ENCODE results near the gene TCEANC.
"Not testable (repeated sequence)": the region's sequence is repeated elsewhere in the genome, so short reads cannot be mapped to it uniquely, and the experiment has no call there.

TCEANC gene

DNA sequence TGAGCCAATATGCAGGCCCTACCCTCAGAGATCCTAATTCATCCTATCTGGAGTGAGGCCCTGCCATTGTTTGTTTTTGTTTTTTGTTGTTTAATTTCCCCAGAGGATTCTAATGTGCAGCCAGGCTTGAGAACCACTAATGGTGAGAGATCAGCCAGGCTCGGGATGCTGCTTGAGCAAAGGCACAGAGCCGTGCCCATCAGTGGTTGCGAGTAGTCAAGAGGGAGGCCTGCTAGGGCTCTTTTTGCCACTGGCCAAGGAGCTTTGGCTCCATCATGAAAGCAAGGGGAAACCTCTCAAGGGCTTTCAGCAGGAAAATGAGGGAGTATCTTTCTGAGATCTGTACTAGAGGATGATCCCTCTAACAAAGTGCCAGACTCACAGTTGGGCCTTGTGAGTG lies 2.7 kb downstream of the TCEANC start:
- in situ Hi-C loops (cut with HindIII; ENCODE audit: low sequenced_read_pairs): no loop called here

DNA sequence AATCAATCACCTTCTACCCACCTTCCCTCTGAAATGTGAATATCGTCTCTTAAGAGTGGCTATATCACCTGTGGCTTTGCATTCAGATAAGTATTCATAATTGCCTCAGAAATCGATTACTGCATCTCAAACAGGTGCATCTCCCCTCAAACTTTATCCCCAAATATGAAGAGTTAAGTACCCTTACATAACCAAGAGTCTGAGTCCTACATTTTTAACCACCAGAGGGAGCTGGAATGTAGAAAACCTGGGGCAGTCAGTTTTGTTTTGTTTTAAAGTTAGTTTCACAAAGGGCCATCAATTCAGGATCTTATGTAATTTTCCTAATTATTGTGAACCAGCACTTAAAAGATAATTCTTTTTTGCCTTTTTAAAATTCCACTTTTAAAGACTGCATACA lies 5.7 kb downstream of the TCEANC start:
- in situ Hi-C loops (cut with HindIII; ENCODE audit: low sequenced_read_pairs): no loop called here

DNA sequence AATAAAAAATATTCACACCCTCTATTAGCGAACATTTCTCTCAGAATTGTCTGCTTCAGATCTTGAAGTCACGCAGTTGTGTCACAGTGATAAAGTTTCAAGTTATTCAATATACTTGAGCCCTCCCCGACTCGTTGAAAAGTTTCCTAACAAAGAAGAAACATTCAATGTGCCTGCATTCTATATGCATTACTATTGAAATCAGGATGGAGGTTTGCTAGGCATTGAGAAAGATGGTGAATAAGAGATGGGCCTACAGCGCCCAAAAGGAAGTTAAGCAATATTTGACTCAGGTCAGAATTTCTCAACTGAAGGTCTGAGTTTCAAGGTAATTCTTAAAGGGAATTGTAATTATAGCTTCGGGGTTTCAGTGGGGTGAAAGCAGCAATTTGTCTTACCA lies 6.1 kb downstream of the TCEANC start:
- in situ Hi-C loops (cut with HindIII; ENCODE audit: low sequenced_read_pairs): no loop called here

DNA sequence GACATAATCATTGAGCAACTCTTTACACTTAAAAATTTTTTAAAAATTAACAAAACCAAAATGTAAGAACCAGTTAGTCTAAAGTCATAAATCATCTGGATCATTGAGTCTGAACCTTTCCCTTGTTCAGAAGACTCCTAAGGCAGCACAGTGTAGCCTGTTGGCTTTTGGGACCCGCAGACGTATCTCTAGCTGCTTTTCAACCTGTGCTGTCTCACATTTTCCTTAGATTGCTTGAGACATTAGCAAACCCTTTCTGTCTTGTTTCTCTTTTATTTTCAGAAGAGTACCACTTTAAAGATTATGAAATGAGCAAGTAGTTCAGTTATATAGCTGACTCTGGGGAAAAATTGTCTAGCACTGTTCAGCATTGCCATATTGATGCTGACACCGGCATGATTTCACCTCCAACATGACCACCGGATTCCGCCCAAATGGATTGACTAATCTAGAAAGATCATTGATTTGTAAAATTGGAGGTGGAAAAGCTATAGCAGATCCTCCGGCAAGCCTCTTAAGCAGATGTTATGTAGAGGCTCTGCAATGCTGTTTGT lies 8.9 kb downstream of the TCEANC start:
- in situ Hi-C loops (cut with HindIII; ENCODE audit: low sequenced_read_pairs): no loop called here

DNA sequence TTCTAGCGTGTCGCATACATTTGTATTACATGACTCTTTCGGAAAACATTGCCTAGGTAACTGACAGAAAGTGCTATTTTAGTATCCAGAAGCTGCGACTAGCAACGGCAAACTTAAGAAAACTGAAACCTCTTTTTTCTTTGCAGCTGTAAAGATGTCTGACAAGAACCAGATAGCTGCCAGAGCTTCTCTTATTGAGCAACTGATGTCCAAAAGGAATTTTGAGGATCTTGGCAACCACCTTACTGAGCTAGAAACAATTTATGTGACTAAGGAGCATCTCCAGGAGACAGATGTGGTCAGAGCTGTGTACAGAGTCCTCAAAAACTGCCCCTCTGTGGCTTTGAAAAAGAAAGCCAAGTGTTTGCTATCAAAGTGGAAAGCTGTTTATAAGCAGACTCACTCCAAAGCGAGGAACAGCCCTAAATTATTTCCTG lies 9.4 kb downstream of the TCEANC start:
- in situ Hi-C loops (cut with HindIII; ENCODE audit: low sequenced_read_pairs): no loop called here

DNA sequence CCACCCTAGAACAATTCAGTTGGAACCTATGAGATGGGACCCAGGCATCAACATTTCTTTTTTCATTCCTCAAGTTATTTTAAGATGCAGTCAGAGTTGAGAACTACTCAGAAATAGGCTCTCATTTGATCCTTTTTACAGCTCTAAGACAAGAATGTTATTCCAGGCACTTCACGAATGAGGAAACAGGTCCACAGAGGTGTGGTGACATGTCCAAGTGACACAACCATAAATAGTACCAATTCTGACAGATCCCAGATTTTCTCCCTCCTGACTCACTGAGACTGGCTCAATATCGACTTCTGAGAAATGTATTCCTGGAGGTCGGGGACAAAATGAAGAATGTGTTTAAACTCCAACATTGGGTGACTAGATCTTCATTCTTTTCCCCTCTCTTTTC lies 11.1 kb downstream of the TCEANC start:
- in situ Hi-C loops (cut with HindIII; ENCODE audit: low sequenced_read_pairs): no loop called here

DNA sequence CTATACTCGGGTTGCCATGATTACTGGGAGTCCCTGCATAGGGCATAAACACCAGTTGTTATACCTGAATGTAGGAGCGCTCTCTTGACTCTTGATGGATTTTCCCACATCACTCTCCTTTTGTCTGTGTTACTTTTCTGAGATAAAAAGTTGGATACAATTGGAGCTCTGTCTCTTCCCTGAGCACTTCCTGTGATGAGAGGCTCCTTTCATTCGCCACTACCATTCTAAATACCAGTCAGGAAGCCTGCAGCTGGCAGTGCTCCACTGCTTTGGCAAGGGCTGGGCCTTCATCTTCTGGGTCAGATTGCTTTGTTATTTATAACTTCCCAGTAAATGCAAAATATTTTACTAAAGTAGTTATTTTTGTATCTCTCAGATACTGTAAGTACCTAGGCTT lies 13.9 kb downstream of the TCEANC start:
- in situ Hi-C loops (cut with HindIII; ENCODE audit: low sequenced_read_pairs): no loop called here

DNA sequence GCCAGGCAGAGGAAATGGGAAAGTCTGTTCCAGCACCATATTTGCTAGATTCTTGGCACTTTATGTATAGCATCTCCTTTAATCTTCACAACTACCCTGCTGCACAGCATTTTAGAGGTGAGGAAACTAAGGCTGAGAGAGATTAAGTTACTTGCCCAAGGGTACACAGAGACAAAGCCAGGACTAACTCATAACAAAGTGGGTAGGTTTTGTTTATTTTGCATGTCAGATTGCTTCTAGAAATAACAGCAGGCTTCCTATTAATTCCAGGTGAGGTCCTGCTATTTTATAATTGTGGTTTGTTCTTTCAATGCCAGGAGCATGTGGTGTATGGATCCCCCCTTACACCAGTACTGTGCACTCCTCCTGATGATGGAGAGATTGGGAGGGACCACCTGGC lies 15.0 kb downstream of the TCEANC start:
- in situ Hi-C loops (cut with HindIII; ENCODE audit: low sequenced_read_pairs): no loop called here

DNA sequence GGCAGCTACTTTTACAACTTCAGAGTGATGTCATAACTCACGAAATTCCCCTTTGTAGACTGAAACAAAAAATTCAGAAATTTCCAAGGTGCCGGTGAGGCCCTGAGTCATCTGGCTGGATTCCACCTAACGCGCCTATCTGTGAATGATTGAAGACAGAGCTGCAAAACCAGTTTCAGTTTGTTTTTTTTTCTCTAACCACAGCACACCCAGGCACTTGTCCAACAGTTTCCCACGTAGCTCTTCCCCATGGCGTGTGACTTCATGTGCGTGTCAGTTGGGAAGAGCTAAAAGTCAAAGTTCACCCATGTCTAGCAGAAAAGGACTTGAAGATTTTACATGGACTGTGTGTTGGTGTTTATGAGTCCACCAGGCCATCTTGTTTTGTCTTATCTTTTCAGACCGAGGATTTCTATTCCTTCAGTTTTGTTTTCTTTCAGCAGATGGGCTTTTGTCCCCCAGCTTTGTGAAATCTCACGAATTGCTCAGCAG lies 16.4 kb downstream of the TCEANC start:
- in situ Hi-C loops (cut with HindIII; ENCODE audit: low sequenced_read_pairs): no loop called here

DNA sequence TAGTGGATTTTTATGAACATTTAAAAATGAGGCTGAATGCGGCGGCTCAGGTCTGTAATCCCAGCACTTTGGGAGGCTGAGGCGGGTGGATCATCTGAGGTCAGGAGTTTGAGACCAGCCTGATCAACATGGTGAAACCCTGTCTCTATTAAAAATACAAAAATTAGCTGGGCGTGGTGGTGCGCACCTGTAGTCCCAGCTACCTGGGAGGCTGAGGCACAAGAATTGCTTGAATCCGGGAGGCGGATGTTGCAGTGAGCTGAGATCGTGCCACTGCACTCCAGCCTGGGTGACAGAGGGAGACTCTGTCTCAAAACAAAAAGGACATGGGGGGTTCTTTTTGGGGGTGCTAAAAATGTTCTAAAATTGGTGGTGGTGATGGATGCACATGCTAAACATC lies 16.8 kb downstream of the TCEANC start:
- in situ Hi-C loops (cut with HindIII; ENCODE audit: low sequenced_read_pairs): not testable (repeated sequence)

DNA sequence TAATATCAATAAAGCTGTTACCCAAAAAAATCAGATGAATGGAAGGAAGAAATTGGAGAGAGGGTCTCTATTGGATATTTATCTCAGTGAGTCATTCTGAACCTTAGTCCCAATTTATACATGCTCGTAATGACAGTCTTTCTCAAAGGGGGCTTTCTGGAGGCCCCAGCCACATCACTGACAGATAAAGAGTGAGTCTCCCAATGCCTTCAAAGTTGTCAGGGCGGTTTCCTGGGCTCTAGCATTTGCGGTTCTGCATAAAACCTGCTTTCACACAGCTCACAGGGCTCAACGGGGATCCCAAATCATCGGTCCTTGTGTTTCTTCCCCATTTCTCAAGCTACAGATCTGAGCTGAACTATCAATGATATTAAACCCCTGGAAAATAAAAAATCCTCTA lies 17.3 kb downstream of the TCEANC start:
- in situ Hi-C loops (cut with HindIII; ENCODE audit: low sequenced_read_pairs): no loop called here

DNA sequence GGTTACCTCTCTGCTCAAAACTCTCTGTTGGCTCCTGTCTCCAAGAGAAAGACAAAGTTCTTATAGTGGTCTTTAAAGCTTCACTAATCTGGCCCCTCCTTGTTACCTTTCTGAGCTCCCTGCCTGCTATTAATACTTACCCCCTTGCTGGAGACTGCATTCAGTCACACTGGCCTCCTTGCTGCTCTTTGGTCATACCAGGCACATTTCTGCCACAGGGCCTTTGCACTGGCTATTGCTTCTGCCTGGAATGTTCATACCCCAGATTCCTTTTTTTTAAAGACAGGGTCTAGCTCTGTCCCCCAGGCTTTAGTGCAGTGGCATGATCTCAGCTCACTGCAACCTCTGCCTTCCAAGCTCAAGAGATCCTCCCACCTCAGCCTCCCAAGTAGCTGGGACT lies 20.1 kb downstream of the TCEANC start:
- in situ Hi-C loops (cut with HindIII; ENCODE audit: low sequenced_read_pairs): no loop called here

DNA sequence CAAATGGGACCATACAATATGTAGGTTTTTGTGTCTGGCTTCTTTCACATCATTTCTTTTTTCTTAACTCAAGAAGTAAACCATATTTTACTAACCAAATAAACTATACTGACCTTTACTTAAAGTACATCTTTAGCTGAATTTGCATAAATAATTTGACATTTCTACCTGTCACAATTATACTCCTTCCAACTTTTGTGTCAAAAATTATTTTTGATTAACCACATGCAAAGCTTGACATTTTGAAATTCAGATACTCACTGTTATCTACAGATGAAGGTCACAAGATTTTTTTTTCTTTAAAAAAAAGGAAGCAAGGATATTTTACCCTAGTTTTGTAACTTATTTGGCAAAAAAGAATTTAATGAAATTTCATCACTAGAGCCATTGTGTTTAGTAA lies 23.9 kb downstream of the TCEANC start:
- in situ Hi-C loops (cut with HindIII; ENCODE audit: low sequenced_read_pairs): no loop called here

DNA sequence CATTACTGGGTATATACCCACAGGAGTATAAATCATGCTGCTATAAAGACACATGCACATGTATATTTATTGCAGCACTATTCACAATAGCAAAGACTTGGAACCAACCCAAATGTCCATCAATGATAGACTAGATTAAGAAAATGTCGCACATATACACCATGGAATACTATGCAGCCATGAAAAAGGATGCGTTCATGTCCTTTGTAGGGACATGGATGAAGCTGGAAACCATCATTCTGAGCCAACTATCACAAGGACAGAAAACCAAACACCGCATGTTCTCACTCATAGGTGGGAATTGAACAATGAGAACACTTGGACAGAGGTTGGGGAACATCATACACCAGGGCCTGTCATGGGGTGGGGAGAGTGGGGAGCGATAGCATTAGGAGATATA lies 26.8 kb downstream of the TCEANC start:
- in situ Hi-C loops (cut with HindIII; ENCODE audit: low sequenced_read_pairs): not testable (repeated sequence)

DNA sequence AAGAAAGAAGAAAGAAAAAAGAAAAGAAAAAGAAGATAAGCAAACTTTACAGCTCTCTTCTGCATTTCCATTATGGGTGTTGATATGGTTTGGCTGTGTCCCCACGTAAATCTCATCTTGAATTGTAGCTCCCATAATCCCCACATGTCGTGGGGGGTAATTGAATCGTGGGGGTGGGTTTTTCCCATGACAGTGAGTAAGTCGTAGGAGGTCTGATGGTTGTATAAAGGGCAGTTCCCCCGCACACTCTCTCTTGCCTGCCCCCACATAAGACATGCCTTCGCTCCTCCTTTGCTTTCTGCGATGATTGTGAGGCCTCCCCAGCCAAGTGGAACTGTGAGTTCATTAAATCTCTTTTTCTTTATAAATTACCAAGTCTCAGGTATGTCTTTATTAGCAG lies 28.7 kb downstream of the TCEANC start:
- in situ Hi-C loops (cut with HindIII; ENCODE audit: low sequenced_read_pairs): no loop called here

DNA sequence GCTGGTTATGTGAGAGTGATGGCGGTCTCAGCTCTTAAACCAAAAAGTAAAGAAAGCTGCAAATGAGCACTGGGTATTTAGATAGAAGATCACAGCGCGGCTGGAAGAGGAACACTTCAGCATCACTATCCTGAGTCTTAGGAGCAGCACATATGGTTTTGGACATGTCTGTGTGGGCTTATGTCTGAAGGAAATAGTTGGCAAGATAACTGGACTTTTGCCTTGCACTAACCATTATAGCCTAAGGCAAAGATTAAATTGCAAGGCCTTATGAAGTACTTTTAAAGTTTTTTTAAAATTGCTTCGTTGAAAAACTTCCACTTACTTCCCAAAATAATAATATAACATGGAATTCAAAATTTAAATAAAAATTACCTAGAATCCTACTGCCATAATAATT lies 31.4 kb downstream of the TCEANC start:
- in situ Hi-C loops (cut with HindIII; ENCODE audit: low sequenced_read_pairs): no loop called here

DNA sequence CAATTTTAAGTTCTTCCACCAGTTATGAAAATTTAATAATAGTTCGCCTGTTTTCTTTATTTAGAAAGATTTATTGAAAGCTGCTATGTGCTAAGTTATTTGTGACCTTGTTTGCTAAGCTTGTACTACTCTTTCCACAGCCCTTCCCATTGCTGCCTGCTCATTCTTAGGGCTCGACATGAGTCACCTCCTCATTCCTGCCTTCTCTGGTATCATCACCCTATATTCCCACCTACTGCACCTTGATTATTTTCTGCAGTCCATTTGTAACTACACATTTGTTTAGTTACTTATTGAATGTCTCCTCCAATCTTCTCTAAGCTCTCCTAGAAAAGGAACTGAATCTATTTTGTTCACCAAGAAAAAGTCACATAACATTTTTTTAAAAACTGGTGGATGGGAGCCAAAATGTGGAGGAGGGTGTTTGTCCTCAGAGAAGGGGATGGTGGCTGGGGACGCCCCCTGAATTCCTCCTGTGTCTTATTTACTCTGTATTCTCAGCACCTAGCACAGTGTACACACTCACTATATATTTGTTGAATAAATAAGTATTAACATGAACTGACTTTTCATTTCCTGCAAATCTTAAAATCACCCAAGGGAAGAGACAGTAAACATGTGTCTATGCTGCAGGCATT lies 32.3 kb downstream of the TCEANC start:
- in situ Hi-C loops (cut with HindIII; ENCODE audit: low sequenced_read_pairs): no loop called here

DNA sequence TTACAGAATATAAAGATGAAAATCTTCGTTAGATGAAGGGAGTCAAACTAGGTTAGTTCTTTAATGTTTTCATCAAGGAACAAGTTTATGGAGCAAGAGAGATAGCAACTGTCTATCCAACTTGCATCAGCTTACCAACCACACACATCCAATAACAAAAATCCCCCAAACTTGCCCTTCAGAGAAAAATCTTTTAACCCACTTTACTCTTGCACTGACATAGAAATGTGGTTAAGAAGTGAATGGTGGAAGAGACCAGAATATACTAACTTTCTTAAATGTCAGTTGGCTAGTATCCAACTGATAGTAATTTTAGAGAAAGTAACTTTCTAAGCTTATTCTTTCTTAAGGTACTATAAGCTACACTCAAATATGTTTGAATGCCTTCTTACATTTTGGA lies 34.3 kb downstream of the TCEANC start:
- in situ Hi-C loops (cut with HindIII; ENCODE audit: low sequenced_read_pairs): no loop called here

DNA sequence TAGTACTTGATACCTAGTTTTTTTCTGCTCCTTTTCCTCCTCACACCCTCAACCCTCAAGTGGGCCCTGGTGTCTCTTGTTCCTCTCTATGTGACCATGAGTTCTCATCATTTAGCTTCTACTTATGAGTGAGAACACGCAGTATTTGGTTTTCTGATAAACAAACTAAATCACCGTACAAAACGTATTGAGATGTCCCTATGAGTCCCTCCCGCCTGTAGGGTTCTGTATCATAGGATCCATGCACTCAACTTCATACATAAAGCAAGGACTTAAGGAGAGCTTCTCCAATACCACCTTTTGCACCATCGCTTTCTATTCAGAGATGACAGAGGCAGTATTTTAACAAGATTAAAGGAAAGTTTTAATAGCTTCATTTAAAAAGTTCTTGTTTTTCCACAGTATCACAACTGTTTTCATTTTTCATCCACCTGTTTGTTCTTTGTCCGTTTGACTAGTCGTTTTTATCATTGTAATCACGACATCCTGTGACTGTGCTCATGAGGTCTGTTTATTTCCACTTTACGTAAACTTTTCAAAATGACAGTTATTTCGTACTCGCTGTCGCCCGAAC lies 35.5 kb downstream of the TCEANC start:
- in situ Hi-C loops (cut with HindIII; ENCODE audit: low sequenced_read_pairs): no loop called here

DNA sequence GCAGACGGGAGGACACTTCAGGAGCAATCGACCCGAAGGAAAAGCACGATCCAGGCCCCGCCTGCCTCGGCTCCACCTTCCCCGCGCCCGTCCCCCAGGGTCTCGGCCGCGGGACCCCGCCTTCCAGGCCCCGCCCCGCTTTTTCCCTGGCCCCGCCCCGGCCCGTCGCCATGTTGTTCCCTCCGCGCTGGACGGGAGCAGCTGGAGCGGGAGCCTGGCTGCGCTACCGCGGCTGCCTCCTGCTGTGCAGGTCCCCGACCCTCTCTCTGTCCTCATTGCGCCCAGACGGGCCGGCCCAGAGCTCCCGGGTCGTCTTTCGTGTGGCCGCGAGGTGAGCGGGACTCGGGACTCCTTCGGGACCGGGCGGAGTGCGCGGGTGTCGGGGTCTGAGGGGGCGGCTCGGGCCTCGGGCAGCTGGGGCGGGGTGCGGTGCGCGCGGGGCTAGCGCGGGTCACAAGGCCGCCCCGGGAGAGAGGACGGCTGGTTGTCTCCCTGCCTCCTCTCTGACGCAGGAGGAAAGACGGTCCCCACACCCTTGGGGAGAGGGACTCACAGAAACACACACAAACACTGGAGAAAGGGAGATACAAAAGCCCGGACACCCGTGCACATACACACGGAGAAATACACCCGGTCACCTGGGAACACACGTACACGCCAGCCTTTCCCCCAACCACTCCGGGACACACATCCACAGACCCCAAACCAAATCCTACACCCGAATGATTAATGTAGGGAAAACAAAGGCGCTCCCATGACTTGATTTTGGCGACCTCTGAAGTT lies 36.2 kb downstream of the TCEANC start, which contains the start of gene RAB9A:
RAB9A (plus strand) TSS at position 171 of the 783 bp plus-strand sequence. CDS start 19,619 bp downstream, outside the sequence.
- in situ Hi-C loops (cut with HindIII; ENCODE audit: low sequenced_read_pairs): no loop called here

DNA sequence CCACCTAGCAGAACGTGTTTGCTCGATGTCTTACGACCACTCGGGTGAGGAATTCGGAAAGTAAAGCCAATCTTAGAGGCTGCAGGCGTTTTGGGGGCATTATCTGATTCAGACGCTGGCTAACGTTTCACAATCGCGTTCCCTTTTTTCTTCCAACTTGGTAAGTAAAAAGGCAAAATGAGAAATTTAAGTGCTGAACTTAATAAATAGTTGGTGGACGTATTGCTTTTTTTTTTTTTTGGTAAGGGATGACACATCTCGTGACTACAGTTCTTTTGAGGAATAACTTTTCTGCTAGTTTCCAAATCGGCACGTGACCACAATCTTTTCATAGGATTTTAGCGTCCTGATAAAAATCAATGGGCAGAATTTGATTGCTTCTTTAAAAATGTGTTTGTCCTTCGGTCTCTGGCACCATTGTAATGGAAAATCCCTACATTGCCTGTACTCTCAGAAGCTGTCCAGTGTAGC lies 36.8 kb downstream of the TCEANC start:
- in situ Hi-C loops (cut with HindIII; ENCODE audit: low sequenced_read_pairs): no loop called here

DNA sequence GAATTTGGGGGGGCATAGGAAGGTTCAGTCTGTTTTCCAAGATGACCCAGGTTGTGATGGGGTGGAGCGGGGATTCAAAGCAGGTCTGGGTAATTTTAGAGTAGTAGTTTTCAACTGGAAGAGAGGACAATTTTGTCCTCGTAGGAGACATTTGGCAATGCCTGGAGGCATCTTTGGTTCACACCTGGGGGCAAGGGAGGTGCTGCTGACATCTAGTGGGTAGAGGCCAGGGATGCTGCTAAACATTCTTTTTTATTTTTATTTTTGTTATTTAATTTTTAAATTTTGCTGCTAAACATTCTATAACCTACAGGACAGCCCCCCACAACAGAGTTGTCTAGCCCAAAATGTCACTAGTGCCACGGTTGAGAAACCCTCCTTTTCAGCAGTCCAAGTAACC lies 37.9 kb downstream of the TCEANC start:
- in situ Hi-C loops (cut with HindIII; ENCODE audit: low sequenced_read_pairs): no loop called here

Data from endothelial cell of hepatic sinusoid (primary cell).